ENCODE data around the gene IFT27.

GRCh38 chr22:36733271-36733670 lies 42.6 kb downstream of the IFT27 start:
- TF ChIP-seq GATA3 (IDR thresholded peaks at IDR 0.05; ENCODE audit: low read depth, low read length): no peak
- no peak for TF ChIP-seq GATA2 (IDR thresholded peaks at IDR 0.05; ENCODE audit: low read depth, low read length)
